Ovary (tissue), 3 donors: ENCODE results near the gene EFEMP1.

Experiments
- POLR2A ChIP-seq: fragments of 450-650 bp; IDR thresholded peaks from one replicate; pipeline ENCODE4 v1.6.1; 2017; ENCODE audit warnings: antibody characterized with exemption, mild to moderate bottlenecking, moderate library complexity
- TF ChIP-seq, protein P1 (sequence below), 3 donors: fragments of 450-650 bp in 2 of 3; fragments of 200-600 bp in 1 of 3; IDR thresholded peaks; one replicate each; pipeline versions ENCODE4 v1.5.1 to v1.8.0; 2016 to 2022; ENCODE audit warnings: antibody characterized with exemption in 3 of 3, mild to moderate bottlenecking in 1 of 3
- donor health status: DM: no; HTN: no; CAD: no.

DNA sequence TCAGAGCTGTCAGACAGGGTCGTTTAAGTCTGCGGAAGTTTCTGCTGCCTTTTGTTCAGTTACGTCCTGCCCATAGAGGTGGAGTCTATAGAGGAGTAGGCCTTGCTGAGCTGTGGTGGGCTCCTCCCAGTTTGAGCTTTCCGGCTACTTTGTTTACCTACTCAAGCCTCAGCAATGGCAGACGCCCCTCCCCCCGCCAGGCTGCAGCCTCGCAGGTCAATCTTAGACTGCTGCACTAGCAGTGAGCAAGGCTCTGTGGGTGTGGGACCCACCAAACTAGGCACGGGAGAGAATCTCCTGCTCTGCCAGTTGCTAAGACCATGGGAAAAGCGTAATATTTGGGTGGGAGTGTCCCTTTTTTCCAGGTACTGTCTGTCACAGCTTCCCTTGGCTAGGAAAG is 86.5 kb downstream of the EFEMP1 start:
- TF ChIP-seq, protein P1, sequence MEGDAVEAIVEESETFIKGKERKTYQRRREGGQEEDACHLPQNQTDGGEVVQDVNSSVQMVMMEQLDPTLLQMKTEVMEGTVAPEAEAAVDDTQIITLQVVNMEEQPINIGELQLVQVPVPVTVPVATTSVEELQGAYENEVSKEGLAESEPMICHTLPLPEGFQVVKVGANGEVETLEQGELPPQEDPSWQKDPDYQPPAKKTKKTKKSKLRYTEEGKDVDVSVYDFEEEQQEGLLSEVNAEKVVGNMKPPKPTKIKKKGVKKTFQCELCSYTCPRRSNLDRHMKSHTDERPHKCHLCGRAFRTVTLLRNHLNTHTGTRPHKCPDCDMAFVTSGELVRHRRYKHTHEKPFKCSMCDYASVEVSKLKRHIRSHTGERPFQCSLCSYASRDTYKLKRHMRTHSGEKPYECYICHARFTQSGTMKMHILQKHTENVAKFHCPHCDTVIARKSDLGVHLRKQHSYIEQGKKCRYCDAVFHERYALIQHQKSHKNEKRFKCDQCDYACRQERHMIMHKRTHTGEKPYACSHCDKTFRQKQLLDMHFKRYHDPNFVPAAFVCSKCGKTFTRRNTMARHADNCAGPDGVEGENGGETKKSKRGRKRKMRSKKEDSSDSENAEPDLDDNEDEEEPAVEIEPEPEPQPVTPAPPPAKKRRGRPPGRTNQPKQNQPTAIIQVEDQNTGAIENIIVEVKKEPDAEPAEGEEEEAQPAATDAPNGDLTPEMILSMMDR (IDR thresholded peaks at IDR 0.05): no peak
- no peak for TF ChIP-seq POLR2A
